Measurements from ENCODE around the gene POC1B.

DNA sequence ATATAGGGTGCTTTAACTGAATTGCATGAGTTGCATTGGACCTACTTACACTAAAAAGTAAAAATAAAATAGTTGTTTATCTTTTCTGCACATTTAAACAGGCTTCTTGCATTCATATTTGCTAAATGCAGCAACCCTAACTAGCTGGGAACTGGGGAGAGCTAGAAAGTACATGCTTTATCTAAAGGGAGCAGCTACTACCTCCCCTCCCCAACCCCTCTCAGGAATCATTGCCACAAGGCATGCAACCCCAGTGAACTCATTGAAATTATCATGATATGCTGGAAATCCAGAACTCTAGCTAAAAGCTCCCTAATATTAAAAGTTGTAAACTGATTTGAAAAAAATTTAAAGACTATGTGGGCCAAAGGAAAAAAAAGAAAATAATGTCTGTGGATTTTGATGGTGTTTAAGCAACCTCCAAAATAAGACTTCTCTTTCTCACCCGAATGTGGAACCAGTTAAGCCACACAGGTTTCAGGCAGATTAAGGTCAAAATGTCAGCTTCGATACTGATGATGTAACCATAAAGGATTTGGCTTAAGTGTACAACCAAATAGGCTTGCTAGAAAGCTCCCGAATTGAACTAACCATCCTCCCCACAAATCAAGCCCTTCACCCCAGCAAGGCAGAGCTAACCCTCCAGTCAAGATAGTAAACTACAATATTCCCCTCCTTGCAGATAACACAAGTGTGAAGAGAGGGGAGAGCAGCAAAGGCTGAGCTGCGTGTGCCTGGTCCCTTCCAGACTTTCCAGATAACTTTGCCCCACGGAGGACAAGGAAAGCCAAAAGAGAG lies 13.8 kb upstream of the POC1B start:
- no peak for TF ChIP-seq FOXK2 (IDR thresholded peaks at IDR 0.05)
- no peak for TF ChIP-seq FOXA1 (IDR thresholded peaks at IDR 0.05)
- TF ChIP-seq BHLHE40 (IDR thresholded peaks at IDR 0.05; ENCODE audit: borderline replicate concordance) = no peak
- TF ChIP-seq SP1 (IDR thresholded peaks at IDR 0.05) = no peak
- no peak for TF ChIP-seq ELF4 (IDR thresholded peaks at IDR 0.05)
- no peak for TF ChIP-seq HDGF (IDR thresholded peaks at IDR 0.05; ENCODE audit: borderline replicate concordance)
